PC-3 (cell line): Measurements from ENCODE around the gene FAXDC2. TPM values are rescaled to one million over a fixed set of nuclear protein-coding genes. Genes with fewer than 3 reads are reported as not detected.

Source experiments
- ATAC-seq: fragments of 200-7000 bp; cut with Tn5 transposase; 2 replicates; pipeline ENCODE4 v1.9.1; 2020; ENCODE audit warnings: mild to moderate bottlenecking, moderate library complexity
- BruUV-seq: library from RNA; stranded (reverse); fragments of 400-500 nt; replicated peaks from 2 replicates; lab custom pipeline; 2021; lab: Mats Ljungman, UMichigan
- CTCF ChIA-PET: fragments of 300-600 bp; sonication (Branson Sonifier 250); formaldehyde crosslinking; loops from one replicate; lab custom pipeline; 2022; ENCODE audit warnings: antibody characterized with exemption; lab: Charles Lee
- POLR2A ChIA-PET: fragments of 300-600 bp; sonication (Branson Sonifier 250); formaldehyde crosslinking; loops from one replicate; lab custom pipeline; 2022; ENCODE audit warnings: antibody characterized with exemption; ENCODE audit not compliant: unreplicated experiment; lab: Charles Lee
- DNase-seq: peaks from one replicate; pipeline ENCODE4 v3.0.0-alpha.2; 2015
- H2AFZ ChIP-seq: fragments of 300-600 bp; sonication (generic); 2 replicates; pipeline ENCODE4 v1.6.0; 2016; ENCODE audit warnings: antibody characterized with exemption, low read length
- H3F3A ChIP-seq: fragments of 300-600 bp; sonication (generic); one replicate; pipeline ENCODE4 v1.6.0; 2017; ENCODE audit warnings: antibody characterized with exemption, low read length, control low read depth, mild to moderate bottlenecking; ENCODE audit not compliant: unreplicated experiment
- H3K27ac ChIP-seq: fragments of 300-600 bp; sonication (generic); 2 replicates; pipeline ENCODE4 v1.5.1; 2016; ENCODE audit warnings: mild to moderate bottlenecking, low read length
- H3K27me3 ChIP-seq: fragments of 300-600 bp; sonication (generic); 2 replicates; pipeline ENCODE4 v1.6.1; 2016; ENCODE audit warnings: low read length, mixed read lengths
- H3K36me3 ChIP-seq: fragments of 300-600 bp; sonication (generic); 2 replicates; pipeline ENCODE4 v1.6.1; 2016; ENCODE audit warnings: low read depth, mixed run types, low read length, mixed read lengths
- H3K4me1 ChIP-seq: fragments of 300-600 bp; sonication (generic); 2 replicates; pipeline ENCODE4 v1.5.1; 2016; ENCODE audit warnings: low read length; ENCODE audit not compliant: insufficient read depth
- H3K4me2 ChIP-seq: fragments of 300-600 bp; sonication (generic); 2 replicates; pipeline ENCODE4 v1.6.0; 2016; ENCODE audit warnings: low read length
- H3K4me3 ChIP-seq: fragments of 300-600 bp; sonication (generic); 2 replicates; pipeline ENCODE4 v1.5.1; 2016; ENCODE audit warnings: mild to moderate bottlenecking, low read length, mixed read lengths
- H3K79me2 ChIP-seq: fragments of 300-600 bp; sonication (generic); 2 replicates; pipeline ENCODE4 v1.6.1; 2017; ENCODE audit warnings: low read length, mixed read lengths
- H3K9ac ChIP-seq: fragments of 300-600 bp; sonication (generic); 2 replicates; pipeline ENCODE4 v1.6.0; 2016; ENCODE audit warnings: mild to moderate bottlenecking, low read length
- H3K9me2 ChIP-seq: fragments of 300-600 bp; sonication (generic); replicated peaks from 2 replicates; pipeline ENCODE4 v1.6.1; 2016; ENCODE audit warnings: mixed run types, low read length, mixed read lengths
- H3K9me3 ChIP-seq: fragments of 300-600 bp; sonication (generic); 2 replicates; pipeline ENCODE4 v1.6.1; 2016; ENCODE audit warnings: low read length, mixed read lengths
- H4K20me1 ChIP-seq: fragments of 300-600 bp; sonication (generic); 2 replicates; pipeline ENCODE4 v1.6.1; 2016; ENCODE audit warnings: low read length, mixed read lengths
- CTCF ChIP-seq: fragments of 300-600 bp; sonication (generic); conservative IDR thresholded peaks from 2 replicates; pipeline ENCODE4 v1.5.1; 2017; ENCODE audit warnings: antibody characterized with exemption, low read depth, mild to moderate bottlenecking, low read length
- EZH2 ChIP-seq: fragments of 300-600 bp; sonication (generic); IDR thresholded peaks from one replicate; pipeline ENCODE4 v1.6.1; 2017; ENCODE audit warnings: antibody characterized with exemption, mild to moderate bottlenecking, low read length; ENCODE audit not compliant: unreplicated experiment
- EZH2phosphoT487 ChIP-seq: fragments of 300-600 bp; sonication (generic); IDR thresholded peaks from 2 replicates; pipeline ENCODE4 v1.6.1; 2018; ENCODE audit warnings: mild to moderate bottlenecking, antibody characterized with exemption, low read length, borderline replicate concordance
- intact Hi-C: fragments of 100-400 bp; cut with micrococcal nuclease; formaldehyde crosslinking; loops from 2 replicates; pipeline ENCODE4 v1.9.0; 2023
- total RNA-seq: library from RNA; depleted of rRNA; stranded (reverse); fragments of >200 nt; gene quantifications from 2 replicates; pipeline ENCODE4 v1.2.3, GENCODE V29; 2014

FAXDC2 gene
- total RNA-seq, 1 experiment from 2014 or later: not detected

GRCh38 chr5:154831451-154831850, 19.0 kb downstream of the FAXDC2 start:
- Histone ChIP-seq H3K4me3 (no peak overlapping the region), H3K27ac (no peak overlapping the region), H3K27me3 (no peaks in the 10 kb centered on the region), H3K79me2 (no peaks in the 10 kb centered on the region), H3K9me3 (no peaks in the 10 kb centered on the region), H4K20me1 (no peaks in the 10 kb centered on the region), H3K9ac (no peak overlapping the region), H2AFZ (no peak overlapping the region), H3K9me2 (no peaks in the 10 kb centered on the region), H3F3A (no peaks in the 10 kb centered on the region), H3K4me1 (peaks cover 29% of the 10 kb centered on the region), H3K36me3 (no peaks in the 10 kb centered on the region; the same call in 1 of the 2 replicates), H3K4me2 (no peak overlapping the region)
- DNase-seq (no peak), ATAC-seq (no peak)
- TF ChIP-seq EZH2phosphoT487: no peak
- no TSS peak for BruUV-seq
- ChIA-PET POLR2A (no interaction called here), CTCF (no interaction called here)
- intact Hi-C loops: no loop called here

- ChIA-PET POLR2A (no interaction called here), CTCF (no interaction called here)
- H2AFZ ChIP-seq: no peak overlapping the region
- no peak for DNase-seq
- H3K4me2 ChIP-seq: peak overlapping the region; percentile 61
- no TSS peak for BruUV-seq
- peak overlapping the region; percentile 7; the same call in 1 of the 2 replicates for H3K9ac ChIP-seq
- no peaks in the 10 kb centered on the region for H3F3A ChIP-seq
- no peak for ATAC-seq
- peak overlapping the region; percentile 87 for H3K27ac ChIP-seq
- intact Hi-C loops: no loop called here
- peaks cover 29% of the 10 kb centered on the region for H3K4me1 ChIP-seq
- no peaks in the 10 kb centered on the region for H3K27me3 ChIP-seq
- H3K79me2 ChIP-seq: no peaks in the 10 kb centered on the region
- H3K36me3 ChIP-seq: no peaks in the 10 kb centered on the region; the same call in 1 of the 2 replicates
- no peak for TF ChIP-seq CTCF
- no peak for TF ChIP-seq EZH2
- TF ChIP-seq EZH2phosphoT487: no peak
- no peaks in the 10 kb centered on the region for H3K9me2 ChIP-seq
- H3K4me3 ChIP-seq: no peak overlapping the region
- no peaks in the 10 kb centered on the region for H4K20me1 ChIP-seq
- no peaks in the 10 kb centered on the region for H3K9me3 ChIP-seq
These were observed 19.8 kb downstream of the FAXDC2 start for GRCh38 chr5:154830596-154830995.

- CTCF ChIA-PET: no interaction called here
- Histone ChIP-seq H3K4me1 (peaks cover 29% of the 10 kb centered on the region), H2AFZ (no peak overlapping the region), H3K36me3 (no peaks in the 10 kb centered on the region; the same call in 1 of the 2 replicates), H3K4me2 (peak overlapping the region; percentile 61), H3K9me2 (no peaks in the 10 kb centered on the region), H3K79me2 (no peaks in the 10 kb centered on the region), H3K4me3 (no peak overlapping the region), H3F3A (no peaks in the 10 kb centered on the region), H3K27ac (peak overlapping the region; percentile 87), H3K9ac (peak overlapping the region; percentile 7; the same call in 1 of the 2 replicates), H3K9me3 (no peaks in the 10 kb centered on the region), H3K27me3 (no peaks in the 10 kb centered on the region), H4K20me1 (no peaks in the 10 kb centered on the region)
- intact Hi-C loops: no loop called here
- no peak; the same call in 1 of the 2 replicates for ATAC-seq
- POLR2A ChIA-PET: no interaction called here
- BruUV-seq: no TSS peak
- no peak for DNase-seq
- no peak for TF ChIP-seq CTCF
- TF ChIP-seq EZH2: no peak
- TF ChIP-seq EZH2phosphoT487: no peak
These were observed 20.2 kb downstream of the FAXDC2 start for GRCh38 chr5:154830219-154830595.
